K562 (cell line): ENCODE data around the gene STX3. TPM values are rescaled to one million over a fixed set of nuclear protein-coding genes. Genes with fewer than 3 reads are reported as not detected.
A peak's percentile ranks its signal among the peaks of the same experiment; 100 is the strongest.

Experiments used
- CBX5 ChIP-seq: IDR thresholded peaks from 2 replicates; pipeline ENCODE4 v1.6.1; 2014; ENCODE audit warnings: low read depth, borderline replicate concordance
- CEBPG ChIP-seq, 3 experiments: fragments of 200-800 bp in 1 of 3; sonication (Bioruptor generic) in 1 of 3; sonication (generic) in 1 of 3; formaldehyde crosslinking in 1 of 3; IDR thresholded peaks in 2 of 3; conservative IDR thresholded peaks in 1 of 3; 2 replicates each; pipeline versions ENCODE4 v1.6.1 to v1.8.0; 2016 to 2022; ENCODE audit warnings: missing compliant biosample characterization in 2 of 3, missing genetic modification characterization in 2 of 3, mild to moderate bottlenecking in 1 of 3, missing genetic modification reagents in 1 of 3
- NFE2 ChIP-seq: IDR thresholded peaks from 2 replicates; pipeline ENCODE4 v1.6.1; 2014; ENCODE audit warnings: antibody characterized with exemption, low read depth
- POLR2A ChIP-seq: fragments of 450-650 bp; conservative IDR thresholded peaks from 2 replicates; pipeline ENCODE4 v1.6.1; 2016
- RAD51 ChIP-seq: fragments of 450-650 bp; IDR thresholded peaks from 2 replicates; pipeline ENCODE4 v1.7.1; 2016; ENCODE audit warnings: low read depth, mild to moderate bottlenecking, borderline replicate concordance
- RBM39 ChIP-seq: fragments of 200-400 bp; formaldehyde crosslinking; optimal IDR thresholded peaks from 2 replicates; pipeline ENCODE3; 2018; ENCODE audit warnings: low read depth, low read length
- THRAP3 ChIP-seq: fragments of 450-650 bp; IDR thresholded peaks from 2 replicates; pipeline ENCODE4 v1.6.1; 2016; ENCODE audit warnings: mild to moderate bottlenecking, inconsistent platforms, borderline replicate concordance
- XRCC4 ChIP-seq: IDR thresholded peaks from one replicate; pipeline ENCODE4 v1.6.1; 2011; ENCODE audit not compliant: insufficient read depth, insufficient read length; ENCODE audit errors: extremely low read depth
- ZNF124 ChIP-seq: sonication (generic); formaldehyde crosslinking; IDR thresholded peaks from 2 replicates; pipeline ENCODE4 v1.8.1; 2022; ENCODE audit warnings: missing genetic modification reagents
- ZNF436 ChIP-seq: fragments of 250-450, 450-650 bp; sonication (Bioruptor Pico); formaldehyde crosslinking; IDR thresholded peaks from 2 replicates; pipeline ENCODE4 v1.7.0; 2020; ENCODE audit warnings: mild to moderate bottlenecking
- ZNF445 ChIP-seq: fragments of 250-450 bp; sonication (Bioruptor Pico); IDR thresholded peaks from 2 replicates; pipeline ENCODE4 v1.4.0; 2020; ENCODE audit warnings: low read depth, mild to moderate bottlenecking, moderate library complexity
- ZNF551 ChIP-seq: fragments of 250-450 bp; sonication (Bioruptor Pico); IDR thresholded peaks from 2 replicates; pipeline ENCODE4 v1.5.0; 2021; ENCODE audit warnings: mild to moderate bottlenecking, moderate library complexity
- ZNF57 ChIP-seq: fragments of 450-650 bp; formaldehyde crosslinking; IDR thresholded peaks from 2 replicates; pipeline ENCODE4 v1.4.0; 2020; ENCODE audit warnings: mild to moderate bottlenecking, moderate library complexity
- polyA plus RNA-seq, 8 experiments: library from polyadenylated mRNA; depleted of rRNA in 4 of 8; stranded (reverse) in 5 of 8; unstranded in 3 of 8; fragments of >200 nt; fragmentation: Nextera tagmentation in 2 of 8; fragmentation: Illumina TruSeq in 1 of 8; extraction: Ambion mirVana in 2 of 8; extraction: Trizol in 1 of 8; gene quantifications; 2 replicates each; pipeline versions ENCODE4 v1.2.1 to v1.2.3, GENCODE V29; 2011 to 2014; ENCODE audit warnings: inconsistent platforms in 1 of 8, missing spikeins in 1 of 8
- total RNA-seq, 7 experiments: library from RNA; depleted of rRNA in 6 of 7; stranded (reverse); fragments of >200 nt in 6 of 7; fragmentation: Illumina TruSeq in 2 of 7; extraction: Trizol in 2 of 7; gene quantifications; 2 replicates each; pipeline versions ENCODE4 v1.2.1 to v1.2.3, GENCODE V29; 2011 to 2021; ENCODE audit warnings: low replicate concordance in 1 of 7
- TF ChIP-seq, protein P1 (sequence below): sonication (generic); formaldehyde crosslinking; IDR thresholded peaks from 2 replicates; pipeline ENCODE4 v1.4.0; 2020; ENCODE audit warnings: mild to moderate bottlenecking, missing genetic modification reagents
- TF ChIP-seq, protein P2 (sequence below), 2 experiments: fragments of 450-650 bp in 1 of 2; IDR thresholded peaks; 2 replicates each; pipeline ENCODE4 v1.6.1; 2011 to 2017; ENCODE audit warnings: low read depth in 2 of 2, antibody characterized with exemption in 1 of 2, borderline replicate concordance in 1 of 2, low read length in 1 of 2, mild to moderate bottlenecking in 1 of 2, mixed read lengths in 1 of 2; ENCODE audit not compliant: control insufficient read depth in 1 of 2
- TF ChIP-seq, protein P3 (sequence below): sonication (generic); formaldehyde crosslinking; IDR thresholded peaks from 2 replicates; pipeline ENCODE4 v1.9.0; 2022; ENCODE audit warnings: mild to moderate bottlenecking, missing genetic modification reagents
- TF ChIP-seq, protein P4 (sequence below): sonication (generic); formaldehyde crosslinking; IDR thresholded peaks from 2 replicates; pipeline ENCODE4 v1.8.0; 2022; ENCODE audit warnings: missing genetic modification reagents, mild to moderate bottlenecking, moderate library complexity, borderline replicate concordance
- TF ChIP-seq, protein P5 (sequence below): fragments of 250-450 bp; sonication (Bioruptor Pico); IDR thresholded peaks from 2 replicates; pipeline ENCODE4 v1.4.0; 2020; ENCODE audit warnings: mild to moderate bottlenecking, moderate library complexity
- TF ChIP-seq, protein P6 (sequence below): fragments of 250-450 bp; sonication (Bioruptor Pico); IDR thresholded peaks from 2 replicates; pipeline ENCODE4 v1.4.0; 2020; ENCODE audit warnings: borderline replicate concordance

The STX3 gene
- total and polyA plus RNA-seq, 9 of the 15 experiments (the other 6 are each of a cell fraction or from before 2014, with no cell fraction given), result 12.0 to 91.6 (median 48.7) TPM

DNA sequence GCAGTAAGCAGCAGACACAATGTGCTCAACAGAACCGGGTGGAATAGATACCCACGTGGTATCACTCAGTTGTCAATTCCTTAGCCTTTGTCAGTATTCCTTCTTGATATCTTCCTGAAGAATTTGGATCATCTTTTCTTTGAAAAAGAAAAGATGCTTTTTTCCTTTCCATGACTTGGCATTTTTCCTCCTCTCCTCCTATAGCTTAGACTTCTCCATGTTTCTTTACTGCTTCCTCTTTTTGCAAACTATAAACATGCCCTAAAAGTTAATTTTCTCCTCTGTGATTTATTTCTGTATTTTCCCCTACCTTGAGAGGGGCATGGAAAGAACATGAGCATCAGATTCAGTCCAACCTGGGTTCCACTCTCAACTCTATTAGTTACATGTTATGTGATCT lies 78.4 kb downstream of the STX3 start (continued):
- TF ChIP-seq, protein P1, sequence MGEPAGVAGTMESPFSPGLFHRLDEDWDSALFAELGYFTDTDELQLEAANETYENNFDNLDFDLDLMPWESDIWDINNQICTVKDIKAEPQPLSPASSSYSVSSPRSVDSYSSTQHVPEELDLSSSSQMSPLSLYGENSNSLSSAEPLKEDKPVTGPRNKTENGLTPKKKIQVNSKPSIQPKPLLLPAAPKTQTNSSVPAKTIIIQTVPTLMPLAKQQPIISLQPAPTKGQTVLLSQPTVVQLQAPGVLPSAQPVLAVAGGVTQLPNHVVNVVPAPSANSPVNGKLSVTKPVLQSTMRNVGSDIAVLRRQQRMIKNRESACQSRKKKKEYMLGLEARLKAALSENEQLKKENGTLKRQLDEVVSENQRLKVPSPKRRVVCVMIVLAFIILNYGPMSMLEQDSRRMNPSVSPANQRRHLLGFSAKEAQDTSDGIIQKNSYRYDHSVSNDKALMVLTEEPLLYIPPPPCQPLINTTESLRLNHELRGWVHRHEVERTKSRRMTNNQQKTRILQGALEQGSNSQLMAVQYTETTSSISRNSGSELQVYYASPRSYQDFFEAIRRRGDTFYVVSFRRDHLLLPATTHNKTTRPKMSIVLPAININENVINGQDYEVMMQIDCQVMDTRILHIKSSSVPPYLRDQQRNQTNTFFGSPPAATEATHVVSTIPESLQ (CRISPR knock-in tag), result no peak
- TF ChIP-seq NFE2 (peak; percentile 89), ZNF436 (CRISPR knock-in tag) (no peak), ZNF57 (CRISPR knock-in tag) (no peak), ZNF445 (CRISPR knock-in tag) (no peak), ZNF551 (CRISPR knock-in tag) (no peak), POLR2A (no peak), RBM39 (no peak), RAD51 (no peak), CBX5 (no peak), XRCC4 (no peak), ZNF124 (no peak), THRAP3 (no peak), CEBPG (CRISPR knock-in tag; IDR thresholded peaks at IDR 0.05) (no peak), CEBPG (tag; conservative IDR thresholded peaks at IDR 0.05 in 1 of 2, IDR thresholded peaks at IDR 0.05 in 1 of 2) (no peak)
- TF ChIP-seq, protein P2, sequence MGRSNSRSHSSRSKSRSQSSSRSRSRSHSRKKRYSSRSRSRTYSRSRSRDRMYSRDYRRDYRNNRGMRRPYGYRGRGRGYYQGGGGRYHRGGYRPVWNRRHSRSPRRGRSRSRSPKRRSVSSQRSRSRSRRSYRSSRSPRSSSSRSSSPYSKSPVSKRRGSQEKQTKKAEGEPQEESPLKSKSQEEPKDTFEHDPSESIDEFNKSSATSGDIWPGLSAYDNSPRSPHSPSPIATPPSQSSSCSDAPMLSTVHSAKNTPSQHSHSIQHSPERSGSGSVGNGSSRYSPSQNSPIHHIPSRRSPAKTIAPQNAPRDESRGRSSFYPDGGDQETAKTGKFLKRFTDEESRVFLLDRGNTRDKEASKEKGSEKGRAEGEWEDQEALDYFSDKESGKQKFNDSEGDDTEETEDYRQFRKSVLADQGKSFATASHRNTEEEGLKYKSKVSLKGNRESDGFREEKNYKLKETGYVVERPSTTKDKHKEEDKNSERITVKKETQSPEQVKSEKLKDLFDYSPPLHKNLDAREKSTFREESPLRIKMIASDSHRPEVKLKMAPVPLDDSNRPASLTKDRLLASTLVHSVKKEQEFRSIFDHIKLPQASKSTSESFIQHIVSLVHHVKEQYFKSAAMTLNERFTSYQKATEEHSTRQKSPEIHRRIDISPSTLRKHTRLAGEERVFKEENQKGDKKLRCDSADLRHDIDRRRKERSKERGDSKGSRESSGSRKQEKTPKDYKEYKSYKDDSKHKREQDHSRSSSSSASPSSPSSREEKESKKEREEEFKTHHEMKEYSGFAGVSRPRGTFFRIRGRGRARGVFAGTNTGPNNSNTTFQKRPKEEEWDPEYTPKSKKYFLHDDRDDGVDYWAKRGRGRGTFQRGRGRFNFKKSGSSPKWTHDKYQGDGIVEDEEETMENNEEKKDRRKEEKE (IDR thresholded peaks at IDR 0.05; ENCODE audit: borderline replicate concordance in 1 of 2, control insufficient read depth in 1 of 2, low read depth in 2 of 2, low read length in 1 of 2), result no peak
- TF ChIP-seq, protein P3, sequence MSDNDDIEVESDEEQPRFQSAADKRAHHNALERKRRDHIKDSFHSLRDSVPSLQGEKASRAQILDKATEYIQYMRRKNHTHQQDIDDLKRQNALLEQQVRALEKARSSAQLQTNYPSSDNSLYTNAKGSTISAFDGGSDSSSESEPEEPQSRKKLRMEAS, result no peak
- TF ChIP-seq, protein P4, sequence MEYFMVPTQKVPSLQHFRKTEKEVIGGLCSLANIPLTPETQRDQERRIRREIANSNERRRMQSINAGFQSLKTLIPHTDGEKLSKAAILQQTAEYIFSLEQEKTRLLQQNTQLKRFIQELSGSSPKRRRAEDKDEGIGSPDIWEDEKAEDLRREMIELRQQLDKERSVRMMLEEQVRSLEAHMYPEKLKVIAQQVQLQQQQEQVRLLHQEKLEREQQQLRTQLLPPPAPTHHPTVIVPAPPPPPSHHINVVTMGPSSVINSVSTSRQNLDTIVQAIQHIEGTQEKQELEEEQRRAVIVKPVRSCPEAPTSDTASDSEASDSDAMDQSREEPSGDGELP (CRISPR knock-in tag), result no peak
- TF ChIP-seq, protein P5, sequence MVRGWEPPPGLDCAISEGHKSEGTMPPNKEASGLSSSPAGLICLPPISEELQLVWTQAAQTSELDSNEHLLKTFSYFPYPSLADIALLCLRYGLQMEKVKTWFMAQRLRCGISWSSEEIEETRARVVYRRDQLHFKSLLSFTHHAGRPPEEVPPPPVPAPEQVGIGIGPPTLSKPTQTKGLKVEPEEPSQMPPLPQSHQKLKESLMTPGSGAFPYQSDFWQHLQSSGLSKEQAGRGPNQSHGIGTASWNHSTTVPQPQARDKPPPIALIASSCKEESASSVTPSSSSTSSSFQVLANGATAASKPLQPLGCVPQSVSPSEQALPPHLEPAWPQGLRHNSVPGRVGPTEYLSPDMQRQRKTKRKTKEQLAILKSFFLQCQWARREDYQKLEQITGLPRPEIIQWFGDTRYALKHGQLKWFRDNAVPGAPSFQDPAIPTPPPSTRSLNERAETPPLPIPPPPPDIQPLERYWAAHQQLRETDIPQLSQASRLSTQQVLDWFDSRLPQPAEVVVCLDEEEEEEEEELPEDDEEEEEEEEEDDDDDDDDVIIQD (CRISPR knock-in tag), result no peak
- TF ChIP-seq, protein P6, sequence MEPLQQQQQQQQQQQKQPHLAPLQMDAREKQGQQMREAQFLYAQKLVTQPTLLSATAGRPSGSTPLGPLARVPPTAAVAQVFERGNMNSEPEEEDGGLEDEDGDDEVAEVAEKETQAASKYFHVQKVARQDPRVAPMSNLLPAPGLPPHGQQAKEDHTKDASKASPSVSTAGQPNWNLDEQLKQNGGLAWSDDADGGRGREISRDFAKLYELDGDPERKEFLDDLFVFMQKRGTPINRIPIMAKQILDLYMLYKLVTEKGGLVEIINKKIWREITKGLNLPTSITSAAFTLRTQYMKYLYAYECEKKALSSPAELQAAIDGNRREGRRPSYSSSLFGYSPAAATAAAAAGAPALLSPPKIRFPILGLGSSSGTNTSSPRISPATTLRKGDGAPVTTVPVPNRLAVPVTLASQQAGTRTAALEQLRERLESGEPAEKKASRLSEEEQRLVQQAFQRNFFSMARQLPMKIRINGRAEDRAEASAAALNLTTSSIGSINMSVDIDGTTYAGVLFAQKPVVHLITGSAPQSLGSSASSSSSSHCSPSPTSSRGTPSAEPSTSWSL (CRISPR knock-in tag), result no peak
